Gastrocnemius medialis (tissue), 4 donors: ENCODE results near the gene BCAT1.

Experiments
- CTCF ChIP-seq, 5 experiments: fragments of 450-650 bp in 3 of 5; fragments of 200-600 bp in 2 of 5; sonication (generic) in 2 of 5; IDR thresholded peaks in 4 of 5; conservative IDR thresholded peaks in 1 of 5; 1 replicate in 4 of 5; 2 replicates in 1 of 5; pipeline ENCODE4 v1.5.1; 2016 to 2019; ENCODE audit warnings: antibody characterized with exemption in 5 of 5, mild to moderate bottlenecking in 3 of 5, moderate library complexity in 3 of 5
- POLR2A ChIP-seq, 2 donors: fragments of 450-650 bp; IDR thresholded peaks; one replicate each; pipeline ENCODE4 v1.6.1; 2017; ENCODE audit warnings: antibody characterized with exemption in 2 of 2, mild to moderate bottlenecking in 2 of 2, moderate library complexity in 2 of 2

- no peak for TF ChIP-seq CTCF (IDR thresholded peaks at IDR 0.05 in 4 of 5, conservative IDR thresholded peaks at IDR 0.05 in 1 of 5)
- TF ChIP-seq POLR2A (IDR thresholded peaks at IDR 0.05) = no peak
Measured at GRCh38 chr12:24997970-24998582, 49.2 kb upstream of the BCAT1 start.
